Stimulated activated naive CD8-positive, alpha-beta T cell treated with anti-CD3 and anti-CD28 coated beads, Interleukin-15, Interleukin-2, amounts not matched to agents 100 ng/mL and 50 ng/mL, for 24 hours (primary cell): ENCODE measurements around the gene HIC1.

Experiments
- H3K27ac Mint-ChIP-seq: one replicate; pipeline ENCODE4 v1.8.0; 2021; ENCODE audit warnings: mild to moderate bottlenecking, mixed read lengths
- H3K27me3 Mint-ChIP-seq: one replicate; pipeline ENCODE4 v1.8.0; 2021; ENCODE audit warnings: mixed read lengths
- H3K36me3 Mint-ChIP-seq: one replicate; pipeline ENCODE4 v1.8.0; 2021; ENCODE audit warnings: low read depth, mixed read lengths
- H3K4me1 Mint-ChIP-seq: one replicate; pipeline ENCODE4 v1.8.0; 2021; ENCODE audit warnings: low read depth, mixed read lengths
- H3K4me3 Mint-ChIP-seq: one replicate; pipeline ENCODE4 v1.8.0; 2021; ENCODE audit warnings: mild to moderate bottlenecking, mixed read lengths
- H3K9me3 Mint-ChIP-seq: one replicate; pipeline ENCODE4 v1.8.0; 2021; ENCODE audit warnings: mixed read lengths

Gene HIC1

GRCh38 chr17:2105663-2106062 is 50.8 kb downstream of the HIC1 start:
- peaks cover 10% of the 10 kb centered on the region for H3K36me3 Mint-ChIP-seq
- peaks cover 16% of the 10 kb centered on the region for H3K4me1 Mint-ChIP-seq
- H3K27me3 Mint-ChIP-seq, result no peaks in the 10 kb centered on the region
- no peak overlapping the region for H3K27ac Mint-ChIP-seq
- H3K4me3 Mint-ChIP-seq, result no peak overlapping the region
- no peaks in the 10 kb centered on the region for H3K9me3 Mint-ChIP-seq

GRCh38 chr17:2106308-2106955 is 51.5 kb downstream of the HIC1 start:
- Mint-ChIP-seq H3K27me3 (no peaks in the 10 kb centered on the region), H3K9me3 (no peaks in the 10 kb centered on the region), H3K4me1 (peaks cover 13% of the 10 kb centered on the region), H3K4me3 (no peak overlapping the region), H3K27ac (no peak overlapping the region), H3K36me3 (peaks cover 10% of the 10 kb centered on the region)

GRCh38 chr17:2107050-2107449 is 52.1 kb downstream of the HIC1 start:
- no peak overlapping the region for H3K4me3 Mint-ChIP-seq

GRCh38 chr17:2107506-2107905 is 52.6 kb downstream of the HIC1 start:
- Mint-ChIP-seq H3K27me3 (no peaks in the 10 kb centered on the region), H3K4me1 (peaks cover 6% of the 10 kb centered on the region), H3K9me3 (no peaks in the 10 kb centered on the region), H3K4me3 (no peak overlapping the region), H3K36me3 (peaks cover 10% of the 10 kb centered on the region), H3K27ac (no peak overlapping the region)

More at GRCh38 chr17:2107050-2107449, 52.1 kb downstream of the HIC1 start:
- Mint-ChIP-seq H3K4me1 (peaks cover 7% of the 10 kb centered on the region), H3K27ac (no peak overlapping the region), H3K36me3 (peaks cover 10% of the 10 kb centered on the region), H3K27me3 (no peaks in the 10 kb centered on the region), H3K9me3 (no peaks in the 10 kb centered on the region)

GRCh38 chr17:2108170-2108569 is 53.3 kb downstream of the HIC1 start:
- no peak overlapping the region for H3K4me3 Mint-ChIP-seq

GRCh38 chr17:2110436-2110835 is 55.5 kb downstream of the HIC1 start:
- no peaks in the 10 kb centered on the region for H3K36me3 Mint-ChIP-seq
- no peak overlapping the region for H3K4me3 Mint-ChIP-seq
- H3K27me3 Mint-ChIP-seq, result no peaks in the 10 kb centered on the region
- H3K4me1 Mint-ChIP-seq, result no peaks in the 10 kb centered on the region
- no peaks in the 10 kb centered on the region for H3K9me3 Mint-ChIP-seq
- no peak overlapping the region for H3K27ac Mint-ChIP-seq

More at GRCh38 chr17:2108170-2108569, 53.3 kb downstream of the HIC1 start:
- Mint-ChIP-seq H3K9me3 (no peaks in the 10 kb centered on the region), H3K27ac (no peak overlapping the region), H3K36me3 (peaks cover 6% of the 10 kb centered on the region), H3K27me3 (no peaks in the 10 kb centered on the region), H3K4me1 (no peaks in the 10 kb centered on the region)

GRCh38 chr17:2111691-2112090 is 56.8 kb downstream of the HIC1 start:
- H3K4me1 Mint-ChIP-seq, result peaks cover 2% of the 10 kb centered on the region
- H3K36me3 Mint-ChIP-seq, result no peaks in the 10 kb centered on the region
- no peak overlapping the region for H3K27ac Mint-ChIP-seq
- no peaks in the 10 kb centered on the region for H3K9me3 Mint-ChIP-seq
- H3K27me3 Mint-ChIP-seq, result no peaks in the 10 kb centered on the region
- no peak overlapping the region for H3K4me3 Mint-ChIP-seq
